KMS-11 (cell line): ENCODE measurements around the gene GABARAPL2.

ENCODE experiments used
- H2AFZ ChIP-seq: fragments of 200-600 bp; sonication (generic); 2 replicates; pipeline ENCODE4 v1.6.1; 2016; ENCODE audit warnings: antibody characterized with exemption, mixed run types, low read depth
- H3K27ac ChIP-seq: fragments of 200-600 bp; sonication (generic); 2 replicates; pipeline ENCODE4 v1.6.1; 2016; ENCODE audit warnings: mild to moderate bottlenecking, mixed run types
- H3K27me3 ChIP-seq: fragments of 200-600 bp; sonication (generic); 2 replicates; pipeline ENCODE4 v1.6.1; 2017; ENCODE audit warnings: mild to moderate bottlenecking, low read depth, mixed run types, moderate library complexity; ENCODE audit not compliant: insufficient read depth
- H3K36me3 ChIP-seq: fragments of 200-600 bp; sonication (generic); 2 replicates; pipeline ENCODE4 v1.6.1; 2017; ENCODE audit warnings: mild to moderate bottlenecking, mixed run types; ENCODE audit not compliant: insufficient read depth
- H3K4me1 ChIP-seq: fragments of 200-600 bp; sonication (generic); 2 replicates; pipeline ENCODE4 v1.6.1; 2016; ENCODE audit warnings: mild to moderate bottlenecking, low read depth, mixed run types; ENCODE audit not compliant: poor library complexity, severe bottlenecking
- H3K4me2 ChIP-seq: fragments of 200-600 bp; sonication (generic); 2 replicates; pipeline ENCODE4 v1.7.0; 2016; ENCODE audit warnings: mild to moderate bottlenecking, mixed run types
- H3K4me3 ChIP-seq: fragments of 200-600 bp; sonication (generic); IDR thresholded peaks from 2 replicates; pipeline ENCODE4 v1.6.1; 2017; ENCODE audit warnings: low read depth, low read length, mixed read lengths; ENCODE audit not compliant: insufficient read depth
- H3K79me2 ChIP-seq: fragments of 200-600 bp; sonication (generic); 2 replicates; pipeline ENCODE4 v1.6.1; 2016; ENCODE audit warnings: low read depth, mixed run types; ENCODE audit not compliant: insufficient read depth
- H3K9ac ChIP-seq: fragments of 200-600 bp; sonication (generic); 2 replicates; pipeline ENCODE4 v1.6.1; 2016; ENCODE audit warnings: mild to moderate bottlenecking, mixed run types
- H4K20me1 ChIP-seq: fragments of 200-600 bp; sonication (generic); 2 replicates; pipeline ENCODE4 v1.6.1; 2016; ENCODE audit warnings: mild to moderate bottlenecking, mixed run types; ENCODE audit not compliant: insufficient read depth
- TF ChIP-seq, protein P1 (sequence below): fragments of 200-600 bp; sonication (generic); conservative IDR thresholded peaks from 2 replicates; pipeline ENCODE4 v1.6.1; 2017; ENCODE audit warnings: low read depth, mild to moderate bottlenecking, antibody characterized with exemption, low read length, moderate library complexity, mixed read lengths

GABARAPL2 gene

DNA sequence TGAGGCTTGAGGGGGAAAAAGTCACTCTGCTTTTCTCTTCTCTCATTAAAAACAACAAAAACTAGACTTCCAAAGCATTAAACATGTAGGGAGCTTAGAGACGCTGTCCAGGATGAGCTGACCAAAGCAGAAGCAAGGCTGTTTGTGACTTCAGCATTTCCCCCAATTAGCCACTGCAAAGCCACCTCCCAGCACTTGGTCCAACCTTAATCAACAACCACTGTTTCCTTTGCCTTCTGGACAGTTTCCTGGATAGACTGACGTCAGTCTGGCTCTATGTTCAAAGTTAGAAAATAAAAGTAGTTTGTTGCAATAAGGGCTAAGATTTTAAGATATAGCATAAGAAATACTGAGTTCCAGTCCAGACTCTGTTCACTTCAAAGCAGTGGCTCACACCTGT lies 13.2 kb upstream of the GABARAPL2 start:
- H3K36me3 ChIP-seq, result no peaks in the 10 kb centered on the region
- peaks cover 19% of the 10 kb centered on the region for H3K4me1 ChIP-seq
- no peak overlapping the region for H3K4me2 ChIP-seq
- H4K20me1 ChIP-seq, result no peaks in the 10 kb centered on the region
- H3K27ac ChIP-seq, result no peak overlapping the region; the same call in 1 of the 2 replicates
- no peak overlapping the region for H3K4me3 ChIP-seq
- H2AFZ ChIP-seq, result no peak overlapping the region
- H3K27me3 ChIP-seq, result no peaks in the 10 kb centered on the region
- no peak overlapping the region for H3K9ac ChIP-seq
- TF ChIP-seq, protein P1, sequence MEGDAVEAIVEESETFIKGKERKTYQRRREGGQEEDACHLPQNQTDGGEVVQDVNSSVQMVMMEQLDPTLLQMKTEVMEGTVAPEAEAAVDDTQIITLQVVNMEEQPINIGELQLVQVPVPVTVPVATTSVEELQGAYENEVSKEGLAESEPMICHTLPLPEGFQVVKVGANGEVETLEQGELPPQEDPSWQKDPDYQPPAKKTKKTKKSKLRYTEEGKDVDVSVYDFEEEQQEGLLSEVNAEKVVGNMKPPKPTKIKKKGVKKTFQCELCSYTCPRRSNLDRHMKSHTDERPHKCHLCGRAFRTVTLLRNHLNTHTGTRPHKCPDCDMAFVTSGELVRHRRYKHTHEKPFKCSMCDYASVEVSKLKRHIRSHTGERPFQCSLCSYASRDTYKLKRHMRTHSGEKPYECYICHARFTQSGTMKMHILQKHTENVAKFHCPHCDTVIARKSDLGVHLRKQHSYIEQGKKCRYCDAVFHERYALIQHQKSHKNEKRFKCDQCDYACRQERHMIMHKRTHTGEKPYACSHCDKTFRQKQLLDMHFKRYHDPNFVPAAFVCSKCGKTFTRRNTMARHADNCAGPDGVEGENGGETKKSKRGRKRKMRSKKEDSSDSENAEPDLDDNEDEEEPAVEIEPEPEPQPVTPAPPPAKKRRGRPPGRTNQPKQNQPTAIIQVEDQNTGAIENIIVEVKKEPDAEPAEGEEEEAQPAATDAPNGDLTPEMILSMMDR, result no peak
- H3K79me2 ChIP-seq, result no peaks in the 10 kb centered on the region; the same call in 1 of the 2 replicates

GRCh38 chr16:75555213-75555706 lies 10.9 kb upstream of the GABARAPL2 start:
- Histone ChIP-seq H2AFZ (peak overlapping the region; percentile 67), H4K20me1 (no peaks in the 10 kb centered on the region), H3K79me2 (no peaks in the 10 kb centered on the region; the same call in 1 of the 2 replicates), H3K4me3 (no peak overlapping the region), H3K4me1 (peaks cover 19% of the 10 kb centered on the region), H3K27me3 (no peaks in the 10 kb centered on the region), H3K4me2 (peak overlapping the region; percentile 78), H3K27ac (peak overlapping the region; percentile 87), H3K36me3 (no peaks in the 10 kb centered on the region), H3K9ac (peak overlapping the region; percentile 81)
- TF ChIP-seq, protein P1, result no peak

GRCh38 chr16:75555707-75556430 lies 10.3 kb upstream of the GABARAPL2 start, which contains the start of gene TMEM231:
TMEM231 (minus strand) TSS chr16:75556252; CDS start chr16:75556209, 43 bp downstream.
- H2AFZ ChIP-seq, result peak within 1 kb of the TSS; percentile 67
- peaks cover 19% of the 10 kb centered on the region for H3K4me1 ChIP-seq
- H4K20me1 ChIP-seq, result no peaks in the 10 kb centered on the region
- no peaks in the 10 kb centered on the region; the same call in 1 of the 2 replicates for H3K79me2 ChIP-seq
- H3K4me2 ChIP-seq, result peak within 1 kb of the TSS; percentile 78
- TF ChIP-seq, protein P1, result no peak
- H3K9ac ChIP-seq, result peak within 1 kb of the TSS; percentile 81
- H3K36me3 ChIP-seq, result no peaks in the 10 kb centered on the region
- peak within 1 kb of the TSS; percentile 87 for H3K27ac ChIP-seq
- H3K4me3 ChIP-seq, result no peak within 1 kb of the TSS
- H3K27me3 ChIP-seq, result no peaks in the 10 kb centered on the region

DNA sequence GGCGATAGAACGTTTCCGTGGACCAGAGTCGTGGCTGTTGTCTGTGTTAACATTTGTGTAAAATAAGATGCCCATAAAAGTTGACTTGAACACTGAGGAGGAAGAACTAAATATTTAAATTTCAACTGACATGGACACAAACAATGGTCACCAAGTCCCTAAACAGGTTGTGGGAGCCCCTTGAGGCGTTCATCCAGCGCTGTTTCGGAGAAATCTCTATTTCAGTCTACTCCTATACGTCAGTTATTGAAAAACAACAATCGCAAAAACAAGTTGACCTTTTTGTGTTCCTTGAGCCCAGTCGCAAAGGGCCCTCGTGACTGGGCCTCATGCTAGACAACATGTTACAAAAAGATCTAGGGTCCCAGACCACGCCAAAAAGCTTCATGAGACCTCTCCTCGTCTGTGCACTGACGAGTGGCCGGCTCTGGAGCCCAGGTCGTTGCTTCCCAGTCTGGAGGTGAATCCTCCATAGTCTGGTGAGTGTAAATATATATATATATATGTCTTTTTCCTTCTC lies 9.7 kb upstream of the GABARAPL2 start:
- no peak overlapping the region for H3K9ac ChIP-seq
- no peaks in the 10 kb centered on the region for H3K36me3 ChIP-seq
- no peak overlapping the region for H3K4me3 ChIP-seq
- H3K4me1 ChIP-seq, result peaks cover 19% of the 10 kb centered on the region
- H3K79me2 ChIP-seq, result no peaks in the 10 kb centered on the region; the same call in 1 of the 2 replicates
- peak overlapping the region; percentile 78 for H3K4me2 ChIP-seq
- peak overlapping the region; percentile 87; the same call in 1 of the 2 replicates for H3K27ac ChIP-seq
- TF ChIP-seq, protein P1, result no peak
- no peaks in the 10 kb centered on the region for H4K20me1 ChIP-seq
- no peaks in the 10 kb centered on the region for H3K27me3 ChIP-seq
- peak overlapping the region; percentile 67 for H2AFZ ChIP-seq
